ENCODE data around the gene S100B.

S100B gene

DNA sequence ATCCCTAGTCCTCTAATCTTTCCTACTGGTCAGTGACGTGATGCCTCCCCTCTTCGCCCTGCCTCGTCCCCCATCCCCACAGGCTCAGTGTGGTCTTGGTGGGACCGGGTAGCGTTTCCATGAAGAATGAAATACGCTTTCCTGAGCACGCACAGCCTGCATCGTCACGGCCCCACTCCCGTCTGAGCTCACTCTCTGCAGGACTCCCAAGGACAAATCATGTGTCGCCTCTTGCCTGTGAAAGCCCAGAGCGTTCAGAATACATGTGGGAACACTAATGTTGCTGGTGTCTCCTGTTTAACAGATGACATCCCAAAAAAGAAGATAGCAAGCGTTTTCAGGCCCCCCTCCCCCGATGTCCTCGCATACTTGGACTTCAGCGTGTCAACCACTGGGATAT lies 49.2 kb downstream of the S100B start:
- no peak for DNase-seq (ENCODE audit: low spot score in 2 of 2)
- Mint-ChIP-seq H3K27ac (peak overlapping the region; percentile 42), H3K36me3 (peaks cover 9% of the 10 kb centered on the region), H3K27me3 (no peaks in the 10 kb centered on the region), H3K4me1 (peaks cover 25% of the 10 kb centered on the region), H3K9me3 (no peaks in the 10 kb centered on the region), H3K4me3 (no peak overlapping the region)
- ATAC-seq (ENCODE audit: low read depth) = no peak

DNA sequence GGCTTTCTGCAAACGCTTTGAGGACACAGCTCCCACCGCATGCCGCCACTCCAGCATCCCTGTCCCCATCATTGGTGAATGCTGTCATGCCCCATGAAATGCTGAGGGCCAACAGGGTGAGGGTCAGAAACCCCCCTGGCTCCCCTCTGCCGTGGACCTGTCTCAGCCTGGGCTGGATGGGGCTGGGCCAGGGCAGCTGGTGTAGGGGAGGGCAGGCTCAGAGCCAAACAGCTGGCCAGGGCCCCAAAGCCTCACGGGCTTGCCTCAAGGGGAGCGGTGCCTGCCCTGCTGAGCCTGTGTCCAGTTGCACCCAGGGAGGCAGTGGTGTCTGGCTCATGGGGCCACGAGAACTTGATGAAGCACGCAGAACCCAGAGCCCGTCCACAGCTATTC lies 49.7 kb downstream of the S100B start:
- DNase-seq (ENCODE audit: low spot score in 2 of 2) = no peak
- ATAC-seq (ENCODE audit: low read depth) = no peak
- peaks cover 26% of the 10 kb centered on the region for H3K4me1 Mint-ChIP-seq
- H3K9me3 Mint-ChIP-seq = no peaks in the 10 kb centered on the region
- no peak overlapping the region for H3K4me3 Mint-ChIP-seq
- H3K27me3 Mint-ChIP-seq = no peaks in the 10 kb centered on the region
- H3K36me3 Mint-ChIP-seq = peaks cover 9% of the 10 kb centered on the region
- peak overlapping the region; percentile 42 for H3K27ac Mint-ChIP-seq

DNA sequence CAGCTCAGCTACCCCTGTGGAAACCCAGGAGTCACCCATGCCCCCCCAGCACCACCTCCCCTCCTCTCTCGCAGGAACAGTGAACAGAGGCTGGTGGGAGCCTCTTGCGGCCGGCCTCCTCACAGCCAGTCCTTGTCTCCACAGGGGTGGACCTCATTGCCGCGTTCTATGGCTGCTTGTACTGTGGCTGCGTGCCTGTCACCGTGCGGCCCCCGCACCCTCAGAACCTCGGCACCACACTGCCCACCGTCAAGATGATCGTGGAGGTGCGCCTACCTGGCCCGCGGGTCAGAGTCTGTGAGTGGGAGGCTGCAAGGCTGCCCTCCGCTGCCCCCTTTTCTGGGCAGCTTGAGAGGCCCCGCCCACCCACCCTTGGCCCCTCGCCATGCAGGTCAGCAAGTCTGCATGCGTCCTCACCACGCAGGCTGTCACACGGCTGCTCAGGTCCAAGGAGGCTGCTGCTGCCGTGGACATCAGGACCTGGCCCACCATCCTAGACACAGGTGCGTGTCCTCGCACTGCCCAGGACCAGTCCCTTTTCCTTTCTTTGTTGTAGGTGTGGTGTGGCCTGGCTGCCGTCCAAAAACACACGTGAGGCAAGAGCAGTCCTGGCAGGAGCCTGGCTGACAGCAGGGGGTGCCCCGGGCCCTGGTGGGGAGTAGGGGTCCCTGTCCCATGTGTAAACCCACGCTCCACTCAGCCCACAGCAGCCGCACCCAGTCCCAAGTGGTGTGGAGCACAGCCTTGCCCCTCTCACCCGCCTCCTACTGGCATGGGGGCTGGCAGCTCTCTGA lies 50.3 kb downstream of the S100B start:
- ATAC-seq (ENCODE audit: low read depth) (no peak), DNase-seq (ENCODE audit: low spot score in 2 of 2) (no peak)
- Mint-ChIP-seq H3K4me1 (peaks cover 23% of the 10 kb centered on the region), H3K36me3 (peaks cover 9% of the 10 kb centered on the region), H3K27me3 (no peaks in the 10 kb centered on the region), H3K9me3 (no peaks in the 10 kb centered on the region), H3K27ac (peak overlapping the region; percentile 42), H3K4me3 (no peak overlapping the region)

DNA sequence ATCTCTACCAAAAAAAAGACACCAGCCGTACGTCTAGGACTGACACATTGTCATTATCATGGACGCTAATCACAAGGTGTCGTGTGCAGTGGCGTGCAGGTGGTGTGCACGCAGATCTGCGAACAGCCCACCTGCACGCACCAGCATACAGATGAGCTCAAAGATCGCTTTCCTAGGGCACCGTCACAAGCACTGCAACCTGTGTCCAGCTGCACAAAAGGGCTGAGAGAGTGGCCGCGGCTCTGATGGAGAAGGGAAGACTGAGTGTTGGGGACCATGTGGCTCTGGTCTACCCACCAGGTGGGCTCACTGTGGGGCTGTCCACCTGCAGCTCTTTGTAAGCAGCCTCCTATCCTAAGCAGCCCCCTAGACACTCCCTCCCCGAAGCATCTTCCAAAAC lies 50.9 kb downstream of the S100B start:
- no peaks in the 10 kb centered on the region for H3K9me3 Mint-ChIP-seq
- peaks cover 9% of the 10 kb centered on the region for H3K36me3 Mint-ChIP-seq
- ATAC-seq (ENCODE audit: low read depth) (no peak), DNase-seq (ENCODE audit: low spot score in 2 of 2) (no peak)
- H3K27ac Mint-ChIP-seq = no peak overlapping the region
- no peak overlapping the region for H3K4me3 Mint-ChIP-seq
- no peaks in the 10 kb centered on the region for H3K27me3 Mint-ChIP-seq
- H3K4me1 Mint-ChIP-seq = peaks cover 18% of the 10 kb centered on the region

DNA sequence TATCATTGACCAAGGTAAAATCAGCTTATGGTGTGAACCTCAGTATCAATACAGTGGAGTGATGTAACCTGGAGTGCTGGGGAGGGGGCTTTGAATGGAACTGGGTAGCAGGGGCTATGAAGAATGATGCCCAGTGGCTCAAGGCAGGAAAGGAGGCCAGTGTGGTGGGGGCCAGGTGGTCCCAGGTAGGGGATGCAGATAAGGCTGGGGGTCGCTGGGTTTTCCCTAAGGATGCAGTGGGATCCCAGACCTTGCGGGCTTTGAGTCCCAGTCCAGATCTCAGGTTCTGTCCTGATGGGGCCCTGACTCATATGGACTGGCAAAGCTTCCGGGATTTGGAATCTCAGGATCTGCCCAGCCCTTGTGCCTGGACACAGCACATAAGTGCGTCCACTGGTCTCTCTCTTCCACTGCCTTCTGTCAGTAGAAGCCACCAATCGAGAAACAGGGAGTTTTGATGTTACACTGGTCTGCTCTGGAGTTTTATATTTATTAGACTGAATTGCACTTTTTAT lies 52.0 kb downstream of the S100B start:
- no peak overlapping the region for H3K4me3 Mint-ChIP-seq
- H3K9me3 Mint-ChIP-seq = peaks cover 3% of the 10 kb centered on the region
- H3K36me3 Mint-ChIP-seq = peaks cover 14% of the 10 kb centered on the region
- no peaks in the 10 kb centered on the region for H3K27me3 Mint-ChIP-seq
- DNase-seq (ENCODE audit: low spot score in 2 of 2) = no peak
- peak overlapping the region; percentile 60 for H3K27ac Mint-ChIP-seq
- no peak for ATAC-seq (ENCODE audit: low read depth)
- peaks cover 20% of the 10 kb centered on the region for H3K4me1 Mint-ChIP-seq

DNA sequence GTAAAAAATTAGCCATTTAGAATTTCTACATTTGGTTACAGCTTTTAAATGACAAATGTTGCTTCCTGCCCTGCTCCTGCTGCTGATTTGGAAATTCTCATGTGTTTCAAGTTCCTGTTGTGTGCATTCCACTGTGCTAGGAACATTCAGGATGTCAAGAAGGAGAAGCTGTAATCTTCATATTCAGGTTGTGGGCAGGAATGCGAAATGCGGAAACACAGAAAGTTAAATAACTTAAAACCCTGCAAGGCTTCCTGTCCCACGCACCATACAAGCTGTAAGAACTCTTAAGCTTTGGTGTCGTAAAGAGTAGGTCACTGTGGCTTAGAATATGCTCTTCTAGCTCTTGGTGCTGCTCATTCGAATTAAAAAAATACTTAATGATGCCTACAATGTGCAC lies 52.6 kb downstream of the S100B start:
- H3K36me3 Mint-ChIP-seq = peaks cover 17% of the 10 kb centered on the region
- H3K4me3 Mint-ChIP-seq = no peak overlapping the region
- peak overlapping the region; percentile 60 for H3K27ac Mint-ChIP-seq
- no peak for ATAC-seq (ENCODE audit: low read depth)
- H3K27me3 Mint-ChIP-seq = no peaks in the 10 kb centered on the region
- DNase-seq (ENCODE audit: low spot score in 2 of 2) = no peak
- peaks cover 20% of the 10 kb centered on the region for H3K4me1 Mint-ChIP-seq
- peaks cover 5% of the 10 kb centered on the region for H3K9me3 Mint-ChIP-seq

DNA sequence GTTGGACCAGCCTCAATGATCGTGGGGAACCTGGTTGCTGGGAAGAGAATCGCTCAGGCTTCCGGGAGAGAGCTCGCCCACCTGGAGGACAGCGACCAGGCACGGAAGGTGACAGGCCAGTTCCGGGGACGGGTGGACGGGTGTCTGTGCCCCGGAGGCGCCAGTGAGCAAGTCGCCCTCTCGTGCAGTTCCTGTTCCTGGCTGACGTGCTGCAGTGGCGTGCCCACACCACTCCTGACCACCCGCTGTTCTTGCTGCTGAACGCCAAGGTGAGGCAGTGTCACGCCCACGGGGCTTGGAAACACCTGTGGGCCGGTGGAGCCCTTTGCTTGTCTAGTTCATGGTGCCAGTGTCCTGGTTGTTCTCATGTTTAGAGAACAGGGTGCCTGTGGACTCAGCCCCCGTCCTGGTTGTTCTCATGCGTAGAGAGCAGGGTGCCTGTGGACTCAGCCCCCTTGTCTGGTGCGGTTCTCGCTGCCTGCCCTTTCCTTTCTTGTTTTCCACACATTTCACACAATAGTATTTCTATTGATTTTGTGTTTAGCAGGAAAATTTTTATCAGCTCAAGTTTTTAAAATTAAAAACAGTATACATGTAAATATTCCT lies 53.1 kb downstream of the S100B start:
- Mint-ChIP-seq H3K27ac (peak overlapping the region; percentile 90), H3K4me1 (peaks cover 20% of the 10 kb centered on the region), H3K4me3 (peak overlapping the region; percentile 61), H3K9me3 (peaks cover 5% of the 10 kb centered on the region), H3K27me3 (no peaks in the 10 kb centered on the region), H3K36me3 (peaks cover 21% of the 10 kb centered on the region)
- ATAC-seq (ENCODE audit: low read depth) (peak; percentile 35), DNase-seq (ENCODE audit: low spot score in 2 of 2) (peak in 1 of 2 donors; percentile 14)

DNA sequence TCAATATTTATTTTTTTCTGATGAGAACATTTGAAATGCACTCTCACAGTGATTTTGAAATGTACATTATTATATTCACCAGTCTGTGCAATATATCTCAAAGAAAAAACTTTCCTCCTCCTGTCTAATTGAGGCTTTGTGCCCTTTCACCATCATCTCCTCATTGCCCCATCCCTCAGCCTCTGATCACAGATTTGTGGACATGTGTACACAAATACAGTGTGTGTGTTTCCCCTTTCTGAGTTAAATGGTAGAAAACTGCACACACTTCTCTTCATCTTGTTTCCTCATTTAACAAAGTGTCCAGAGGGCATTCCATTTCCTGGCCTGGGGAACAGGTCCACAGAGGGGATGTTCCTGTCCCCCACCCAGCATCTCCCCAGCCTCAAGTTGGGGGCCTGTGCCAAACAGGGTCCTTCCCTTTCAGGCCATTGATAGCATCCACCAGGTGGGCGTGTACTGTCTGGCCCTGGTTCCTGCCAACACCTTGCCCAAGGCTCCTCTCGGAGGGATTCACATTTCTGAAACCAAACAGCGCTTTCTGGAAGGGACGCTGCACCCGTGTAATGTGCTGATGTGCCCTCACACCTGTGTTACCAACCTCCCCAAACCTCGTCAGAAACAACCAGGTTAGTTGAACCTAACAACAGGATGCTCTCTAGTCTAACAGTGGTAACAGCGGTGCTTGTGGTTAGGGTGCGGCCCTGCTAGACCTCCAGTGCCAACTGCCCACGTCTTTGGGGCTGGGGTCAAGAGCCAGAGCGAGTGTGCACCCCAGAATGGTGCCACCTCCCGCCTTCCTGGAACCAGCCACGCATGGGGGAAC lies 54.6 kb downstream of the S100B start:
- peak; percentile 79 for ATAC-seq (ENCODE audit: low read depth)
- peaks cover 20% of the 10 kb centered on the region for H3K4me1 Mint-ChIP-seq
- H3K27me3 Mint-ChIP-seq = no peaks in the 10 kb centered on the region
- peak overlapping the region; percentile 52 for H3K4me3 Mint-ChIP-seq
- peak in 1 of 2 donors; percentile 6 for DNase-seq (ENCODE audit: low spot score in 2 of 2)
- peaks cover 23% of the 10 kb centered on the region for H3K36me3 Mint-ChIP-seq
- H3K9me3 Mint-ChIP-seq = peaks cover 5% of the 10 kb centered on the region
- peak overlapping the region; percentile 90 for H3K27ac Mint-ChIP-seq

DNA sequence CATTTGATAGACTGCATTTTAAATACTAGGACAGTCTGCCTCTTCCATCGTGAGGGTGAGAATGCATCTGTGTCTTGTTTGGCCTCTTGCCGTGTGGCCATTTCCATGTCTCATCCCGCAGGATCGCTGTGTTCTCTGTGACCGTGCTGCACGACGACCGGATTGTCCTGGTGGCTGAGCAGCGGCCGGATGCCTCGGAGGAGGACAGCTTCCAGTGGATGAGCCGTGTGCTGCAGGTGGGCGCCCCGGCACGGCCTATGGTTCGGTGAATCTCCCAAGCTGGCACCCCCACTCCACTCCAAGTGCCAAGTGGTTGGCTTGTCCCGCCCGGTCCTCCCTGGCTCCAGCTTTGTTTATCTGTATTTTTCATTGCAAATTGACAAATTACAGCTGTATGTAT lies 55.2 kb downstream of the S100B start:
- Mint-ChIP-seq H3K4me3 (no peak overlapping the region), H3K9me3 (peaks cover 5% of the 10 kb centered on the region), H3K27ac (peak overlapping the region; percentile 90), H3K36me3 (peaks cover 26% of the 10 kb centered on the region), H3K27me3 (no peaks in the 10 kb centered on the region), H3K4me1 (peaks cover 20% of the 10 kb centered on the region)
- DNase-seq (ENCODE audit: low spot score in 2 of 2) = no peak
- no peak for ATAC-seq (ENCODE audit: low read depth)
